COLO668 (cell line): ENCODE measurements around the gene RBP3.

Experiments used
- DNase-seq: peaks from one replicate; lab custom pipeline; 2025; ENCODE audit not compliant: unreplicated experiment; lab: John Stamatoyannopoulos, UW

RBP3 gene

DNA sequence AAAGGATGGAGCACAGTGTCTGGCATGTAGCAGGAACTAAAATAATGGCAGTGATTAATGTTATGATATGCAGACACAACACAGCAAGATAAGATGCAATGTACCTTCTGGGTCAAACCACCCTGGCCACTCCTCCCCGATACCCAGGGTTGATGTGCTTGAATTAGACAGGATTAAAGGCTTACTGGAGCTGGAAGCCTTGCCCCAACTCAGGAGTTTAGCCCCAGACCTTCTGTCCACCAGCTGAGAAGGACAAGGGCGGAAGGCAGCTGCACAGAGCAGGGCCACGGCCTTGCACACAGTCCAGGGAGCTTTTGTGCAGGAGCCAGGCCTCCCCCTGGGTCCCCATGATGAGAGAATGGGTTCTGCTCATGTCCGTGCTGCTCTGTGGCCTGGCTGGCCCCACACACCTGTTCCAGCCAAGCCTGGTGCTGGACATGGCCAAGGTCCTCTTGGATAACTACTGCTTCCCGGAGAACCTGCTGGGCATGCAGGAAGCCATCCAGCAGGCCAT, at the start of gene RBP3:
RBP3 (plus strand) TSS at position 226 of the 514 bp plus-strand sequence; CDS start at position 348, 122 bp downstream.
- no peak for DNase-seq

DNA sequence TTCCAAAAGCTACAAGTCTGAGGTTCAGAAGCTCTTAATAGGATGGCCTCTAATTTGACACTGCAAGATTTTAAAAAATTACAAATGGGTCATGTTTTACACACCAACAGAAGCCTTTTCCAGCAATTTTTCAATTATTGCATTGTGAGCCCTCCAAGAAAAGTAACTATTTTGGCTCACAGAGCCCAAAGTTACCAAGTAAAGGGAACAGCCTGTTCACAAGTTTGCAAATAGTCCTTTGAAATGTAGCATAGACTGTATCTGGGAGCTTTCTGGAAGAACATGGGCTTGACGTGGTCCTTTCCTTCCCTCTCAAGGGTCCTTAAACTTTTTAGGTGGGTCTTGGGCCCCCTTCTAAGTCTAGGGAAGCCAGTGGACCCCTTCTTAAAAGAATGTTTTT, 49.4 kb upstream of the RBP3 start:
- DNase-seq, result no peak

DNA sequence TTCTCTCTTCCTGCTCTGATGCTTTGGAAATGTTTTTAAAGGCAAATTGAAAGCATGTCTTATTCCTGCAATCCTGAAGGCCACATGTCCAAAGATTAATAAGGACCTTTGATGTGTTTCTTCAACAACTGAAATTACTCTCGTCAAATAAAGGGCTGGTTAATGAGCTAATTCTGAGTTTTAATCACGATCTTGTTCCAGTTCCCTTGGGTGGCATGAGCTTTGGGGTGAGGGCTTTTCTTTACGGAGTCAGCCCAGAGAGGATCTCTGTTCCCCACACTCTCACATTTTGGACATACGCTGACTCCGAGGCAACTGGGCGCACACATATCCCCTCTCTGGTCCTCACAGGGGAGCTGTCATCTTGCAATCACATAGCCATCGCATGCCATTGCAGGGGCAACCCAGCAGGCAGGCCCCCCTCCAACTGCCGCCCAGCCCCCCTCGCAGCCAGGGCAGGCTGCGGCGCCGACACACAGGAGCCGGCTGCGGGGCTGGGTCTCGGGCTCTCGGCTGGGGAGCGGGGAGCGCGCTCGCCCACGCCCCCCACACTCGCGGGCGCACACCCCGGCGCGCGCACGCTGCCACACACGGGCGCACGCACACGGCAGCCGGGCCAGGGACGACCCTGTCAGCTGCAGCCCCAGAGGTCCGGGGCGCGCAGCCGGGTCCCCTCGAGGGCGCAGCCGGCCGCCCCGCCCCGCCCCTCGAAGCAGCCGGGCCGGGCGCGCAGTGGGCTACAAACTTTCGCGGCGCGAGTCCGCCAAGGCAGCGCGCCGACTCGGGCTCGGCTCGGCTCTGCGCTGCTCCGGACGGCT, 48.3 kb upstream of the RBP3 start, which contains the start of gene GDF10:
GDF10 (plus strand) TSS at position 587 of the 818 bp plus-strand sequence. CDS start 455 bp downstream, outside the sequence.
- DNase-seq, result no peak

DNA sequence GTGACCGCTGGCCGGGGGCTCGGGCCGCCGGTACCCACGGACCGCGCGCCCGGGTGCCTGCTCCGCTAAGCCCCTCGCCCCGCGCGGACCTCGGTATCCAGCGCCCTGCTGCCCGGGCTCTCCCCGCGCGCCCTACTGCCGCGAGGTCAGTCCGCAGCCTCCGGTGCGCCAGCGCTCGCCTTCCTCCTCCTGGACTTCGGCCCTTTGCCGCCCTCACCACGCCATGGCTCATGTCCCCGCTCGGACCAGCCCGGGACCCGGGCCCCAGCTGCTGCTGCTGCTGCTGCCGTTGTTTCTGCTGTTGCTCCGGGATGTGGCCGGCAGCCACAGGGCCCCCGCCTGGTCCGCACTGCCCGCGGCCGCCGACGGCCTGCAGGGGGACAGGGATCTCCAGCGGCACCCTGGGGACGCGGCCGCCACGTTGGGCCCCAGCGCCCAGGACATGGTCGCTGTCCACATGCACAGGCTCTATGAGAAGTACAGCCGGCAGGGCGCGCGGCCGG, 47.7 kb upstream of the RBP3 start:
- DNase-seq, result no peak

DNA sequence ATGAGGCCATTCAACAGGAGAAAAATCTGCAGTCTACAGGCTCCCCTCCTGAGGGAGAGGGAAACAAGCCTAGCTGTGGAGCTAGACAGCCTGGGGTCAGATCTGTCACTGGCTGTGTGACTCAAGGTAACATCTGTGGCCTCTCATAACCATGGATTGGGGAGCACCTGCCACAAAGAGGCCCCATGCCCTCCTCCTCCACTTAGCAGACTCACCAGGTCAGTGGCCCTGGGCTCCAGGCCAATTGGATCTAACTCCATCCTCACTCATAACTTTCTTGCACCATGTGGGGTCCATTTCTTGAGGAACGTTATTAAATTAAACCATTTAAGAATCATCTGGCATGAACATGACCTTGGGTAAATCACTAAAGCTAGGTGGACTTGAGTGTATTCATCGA, 46.3 kb upstream of the RBP3 start:
- DNase-seq, result no peak

DNA sequence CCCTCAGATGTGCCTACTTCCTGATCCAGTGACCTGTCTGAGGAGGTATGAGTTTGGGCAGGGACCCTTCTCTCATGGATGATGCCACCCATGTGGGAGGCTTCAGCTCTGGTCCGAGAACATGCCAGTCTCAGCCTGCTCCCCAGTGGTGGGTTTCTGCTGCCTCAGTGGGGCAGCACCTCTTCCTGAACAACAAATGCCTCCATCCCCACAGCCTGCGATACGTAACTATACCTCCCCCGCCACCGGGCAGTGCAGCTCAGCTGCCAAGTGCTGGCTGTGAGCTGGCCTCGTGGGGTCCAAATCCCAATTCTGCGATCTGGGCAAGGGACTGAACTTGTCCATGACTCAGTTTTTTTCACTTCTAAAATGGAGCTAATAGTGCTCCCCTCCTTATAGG, 45.1 kb upstream of the RBP3 start:
- DNase-seq, result no peak

DNA sequence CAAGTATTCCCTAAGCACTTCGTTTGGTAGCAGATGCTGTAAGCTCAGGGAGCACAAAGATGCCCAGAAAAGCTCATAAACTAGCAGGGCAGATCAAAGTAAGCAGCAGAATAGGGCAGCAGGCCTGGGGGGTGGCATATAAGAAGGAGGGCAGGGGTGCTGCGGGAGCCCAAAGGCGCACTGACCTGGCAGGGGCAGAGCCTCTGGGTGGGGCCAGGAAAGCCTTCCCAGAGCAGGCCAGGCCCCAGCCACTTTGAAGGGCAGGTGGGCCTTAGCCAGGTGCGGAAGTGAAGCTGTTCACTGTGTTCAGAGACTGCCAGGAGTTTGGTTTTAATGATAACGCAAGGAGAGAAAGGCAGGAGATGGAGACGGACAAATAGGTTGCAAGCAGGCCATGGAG, 44.3 kb upstream of the RBP3 start:
- no peak for DNase-seq

DNA sequence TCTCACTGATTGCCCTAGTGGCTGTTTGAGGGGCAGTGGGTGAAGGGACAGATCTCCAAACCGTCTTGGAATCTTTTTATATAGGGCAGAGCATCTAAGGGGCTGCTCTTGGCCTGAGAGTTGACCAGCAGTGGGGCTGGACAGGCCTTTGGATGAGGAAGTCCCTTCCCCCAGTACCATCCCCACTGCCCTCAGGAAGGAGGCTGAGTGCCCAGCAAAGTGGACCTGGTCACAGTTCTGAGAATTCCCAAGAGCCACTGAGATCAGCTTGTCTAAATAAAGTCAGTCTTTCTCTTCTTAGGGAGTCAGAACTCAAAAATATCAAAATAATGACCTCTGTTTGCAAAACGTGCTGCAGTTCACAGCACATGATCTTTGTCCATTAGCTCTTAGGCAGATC, 42.6 kb upstream of the RBP3 start:
- no peak for DNase-seq

DNA sequence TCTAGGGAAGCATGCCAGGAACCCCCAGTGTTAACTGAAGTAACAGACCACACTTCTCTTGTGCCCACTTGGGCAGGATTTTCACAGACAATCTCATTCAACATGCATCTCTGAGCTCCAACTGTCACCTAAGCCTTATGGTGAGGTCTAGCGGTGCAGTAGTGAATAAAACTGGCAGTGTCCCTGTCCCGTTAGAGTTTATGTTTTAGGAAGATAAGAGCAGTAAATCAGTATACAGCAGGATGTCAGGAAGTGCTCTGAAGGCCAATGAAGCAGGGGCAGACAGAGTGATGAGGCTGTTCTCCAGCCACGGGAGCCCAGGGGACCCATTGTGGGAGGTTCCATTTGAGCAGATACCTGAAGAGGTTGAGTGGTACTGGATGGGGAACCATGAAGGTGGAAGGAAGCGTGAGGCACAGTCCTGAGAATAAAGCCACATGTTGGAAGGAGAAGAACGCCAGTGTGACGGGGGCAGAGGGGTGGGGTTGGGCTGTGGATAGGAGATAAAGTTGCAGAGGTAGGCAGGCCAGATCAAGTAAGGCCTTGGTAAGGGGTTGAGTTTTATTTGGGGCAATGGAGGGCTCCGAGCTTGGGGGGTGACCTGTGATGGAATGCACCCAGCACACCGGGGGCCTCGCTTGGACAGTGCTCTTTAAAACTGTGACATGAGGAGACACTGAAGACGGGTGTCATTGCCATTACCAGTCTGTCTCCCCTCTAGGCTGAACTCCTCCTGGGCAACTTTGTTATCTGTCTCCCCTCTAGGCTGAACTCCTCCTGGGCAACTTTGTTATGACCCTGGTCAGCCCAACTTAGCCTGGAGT, 41.6 kb upstream of the RBP3 start:
- DNase-seq, result no peak

DNA sequence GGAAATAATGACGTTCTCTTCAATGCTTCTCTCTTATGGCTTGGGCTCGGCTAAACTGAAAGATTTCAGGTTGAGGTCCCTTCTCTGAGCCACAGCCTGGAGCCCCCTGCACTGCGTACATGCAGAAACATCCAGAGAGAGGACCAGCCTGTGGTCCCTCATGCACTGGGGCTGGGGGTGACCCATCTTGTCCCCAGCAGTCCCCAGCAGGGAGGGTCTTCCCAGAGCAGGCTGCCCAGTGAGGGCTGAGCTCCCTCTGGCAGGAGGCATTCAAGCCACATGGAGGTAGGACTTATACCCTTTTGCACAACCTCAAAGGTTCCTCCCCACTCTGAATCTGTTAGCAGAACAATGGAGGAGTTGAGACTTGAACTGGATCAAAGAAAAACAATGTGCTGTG, 40.8 kb upstream of the RBP3 start:
- DNase-seq, result no peak

DNA sequence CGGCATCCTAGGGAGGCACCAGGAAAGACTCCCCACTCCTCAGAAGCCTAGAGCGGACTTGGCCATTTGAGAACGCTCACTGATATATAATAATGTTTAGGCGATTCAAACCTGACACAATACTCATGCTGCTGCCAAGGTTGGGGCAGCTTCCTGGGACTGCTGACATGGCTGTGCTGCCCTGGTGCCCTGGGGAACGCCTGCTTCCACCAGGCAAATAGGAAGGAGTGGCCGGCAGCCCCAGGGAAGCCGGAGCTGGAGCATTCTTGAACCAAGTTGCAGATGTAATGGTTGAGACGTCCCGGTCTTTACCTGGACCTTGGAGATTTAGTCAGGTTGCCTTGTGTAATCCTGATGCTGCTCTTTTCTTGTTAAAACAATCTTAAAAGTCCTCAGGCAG, 39.4 kb upstream of the RBP3 start:
- no peak for DNase-seq

DNA sequence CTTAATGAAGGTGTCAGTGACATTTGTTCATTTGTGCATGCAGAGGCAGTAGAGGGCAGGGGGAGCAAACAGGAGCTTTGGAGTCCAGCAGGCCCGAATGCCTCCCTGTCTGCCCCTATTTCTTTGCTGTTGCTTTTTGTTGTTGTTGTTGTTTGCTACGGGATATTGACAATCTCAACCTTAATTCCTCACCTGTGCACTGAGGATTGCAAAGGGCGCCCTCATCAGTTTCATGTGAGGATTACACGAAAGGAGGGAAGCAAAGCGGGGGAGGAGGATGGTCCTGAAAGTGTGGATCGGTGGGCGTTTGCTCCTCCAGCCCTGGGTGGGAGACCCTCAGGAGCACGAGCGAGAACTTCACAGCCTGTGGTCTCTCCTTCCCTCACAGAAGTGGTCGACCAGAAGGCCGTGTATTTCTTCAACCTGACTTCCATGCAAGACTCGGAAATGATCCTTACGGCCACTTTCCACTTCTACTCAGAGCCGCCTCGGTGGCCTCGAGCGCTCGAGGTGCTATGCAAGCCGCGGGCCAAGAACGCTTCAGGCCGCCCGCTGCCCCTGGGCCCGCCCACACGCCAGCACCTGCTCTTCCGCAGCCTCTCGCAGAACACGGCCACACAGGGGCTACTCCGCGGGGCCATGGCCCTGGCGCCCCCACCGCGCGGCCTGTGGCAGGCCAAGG, 38.6 kb upstream of the RBP3 start:
- DNase-seq, result no peak

DNA sequence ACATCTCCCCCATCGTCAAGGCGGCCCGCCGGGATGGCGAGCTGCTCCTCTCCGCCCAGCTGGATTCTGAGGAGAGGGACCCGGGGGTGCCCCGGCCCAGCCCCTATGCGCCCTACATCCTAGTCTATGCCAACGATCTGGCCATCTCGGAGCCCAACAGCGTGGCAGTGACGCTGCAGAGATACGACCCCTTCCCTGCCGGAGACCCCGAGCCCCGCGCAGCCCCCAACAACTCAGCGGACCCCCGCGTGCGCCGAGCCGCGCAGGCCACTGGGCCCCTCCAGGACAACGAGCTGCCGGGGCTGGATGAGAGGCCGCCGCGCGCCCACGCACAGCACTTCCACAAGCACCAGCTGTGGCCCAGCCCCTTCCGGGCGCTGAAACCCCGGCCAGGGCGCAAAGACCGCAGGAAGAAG, 38.1 kb upstream of the RBP3 start:
- no peak for DNase-seq

DNA sequence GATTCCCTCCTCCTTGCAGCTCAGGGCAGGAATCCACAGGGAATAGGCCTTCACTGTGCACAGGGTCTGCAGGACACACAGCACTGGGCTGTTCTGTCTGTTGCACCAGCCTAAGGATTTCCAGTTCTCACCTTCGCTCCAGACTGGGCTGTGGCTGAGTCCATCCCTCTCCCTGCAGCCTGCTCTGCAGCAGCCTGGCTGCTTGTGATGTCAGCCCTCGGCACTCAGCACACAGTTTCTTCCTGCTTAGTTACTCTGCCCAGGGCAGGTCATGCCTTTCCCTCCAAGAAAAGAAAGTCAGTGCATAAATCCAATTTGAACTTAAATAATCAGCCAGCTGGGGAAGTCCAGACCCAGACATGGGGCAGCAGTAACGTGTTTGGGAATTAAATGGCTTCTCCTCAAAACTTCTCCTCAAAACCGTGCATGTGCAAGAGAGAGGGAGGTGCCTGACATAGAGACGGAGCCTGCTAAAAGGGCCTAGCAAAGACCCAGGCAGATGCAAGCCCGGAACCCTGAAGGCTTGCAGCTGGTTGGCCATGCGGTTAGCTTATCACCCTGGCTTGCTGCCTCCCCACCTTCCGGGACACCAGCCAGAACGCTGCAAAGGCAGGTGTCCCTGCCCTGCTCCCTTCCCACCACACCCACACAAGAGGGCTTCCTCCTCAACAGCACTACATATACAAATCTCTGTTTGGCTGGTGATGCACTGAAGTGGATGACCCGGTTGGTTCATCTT, 36.8 kb upstream of the RBP3 start:
- peak; percentile 42 for DNase-seq

DNA sequence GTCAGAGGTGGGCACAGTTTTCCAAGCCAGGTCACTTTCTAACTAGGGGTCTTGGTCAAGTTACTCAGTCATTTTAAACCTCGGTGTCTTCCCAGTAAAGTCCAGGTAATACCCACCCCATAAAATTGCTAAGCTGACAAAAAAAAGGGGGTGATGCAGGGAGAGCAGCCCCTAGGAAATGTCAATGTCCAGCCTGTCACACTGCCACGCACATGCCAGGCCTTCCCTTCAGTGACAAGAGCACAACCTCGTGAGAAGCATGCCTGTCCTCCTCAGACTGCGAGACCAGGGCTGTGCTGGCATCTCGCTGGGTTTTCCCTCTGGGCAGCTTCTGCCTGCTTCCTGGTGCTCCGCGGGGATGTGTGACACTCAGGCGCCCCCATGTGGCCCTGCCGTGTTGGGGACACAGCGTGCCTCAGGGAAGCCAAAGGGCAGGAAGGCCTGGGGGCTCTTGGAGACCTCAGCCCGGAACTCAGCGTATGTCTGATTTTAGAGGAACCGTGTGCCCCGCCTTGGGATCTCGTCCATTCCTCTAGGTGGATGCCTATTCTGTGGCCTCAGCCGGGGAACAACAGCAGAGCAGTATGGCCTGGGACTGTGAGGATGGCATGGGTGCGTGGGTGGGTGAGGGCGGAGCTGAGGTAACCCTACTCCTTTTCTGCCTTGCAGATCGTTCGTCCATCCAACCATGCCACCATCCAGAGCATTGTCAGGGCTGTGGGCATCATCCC, 36.1 kb upstream of the RBP3 start:
- DNase-seq, result peak; percentile 66

DNA sequence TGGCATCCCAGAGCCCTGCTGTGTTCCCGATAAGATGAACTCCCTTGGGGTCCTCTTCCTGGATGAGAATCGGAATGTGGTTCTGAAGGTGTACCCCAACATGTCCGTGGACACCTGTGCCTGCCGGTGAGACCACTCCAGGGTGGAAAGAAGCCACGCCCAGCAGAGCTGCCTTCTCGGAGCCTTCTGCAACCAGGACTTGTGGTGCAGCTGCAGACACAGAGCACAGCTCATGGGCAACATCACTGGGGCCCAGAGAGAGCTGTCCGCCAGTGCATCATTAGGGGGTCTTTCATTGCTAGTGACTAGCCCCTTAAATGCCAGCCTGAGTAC, 35.5 kb upstream of the RBP3 start:
- no peak for DNase-seq

DNA sequence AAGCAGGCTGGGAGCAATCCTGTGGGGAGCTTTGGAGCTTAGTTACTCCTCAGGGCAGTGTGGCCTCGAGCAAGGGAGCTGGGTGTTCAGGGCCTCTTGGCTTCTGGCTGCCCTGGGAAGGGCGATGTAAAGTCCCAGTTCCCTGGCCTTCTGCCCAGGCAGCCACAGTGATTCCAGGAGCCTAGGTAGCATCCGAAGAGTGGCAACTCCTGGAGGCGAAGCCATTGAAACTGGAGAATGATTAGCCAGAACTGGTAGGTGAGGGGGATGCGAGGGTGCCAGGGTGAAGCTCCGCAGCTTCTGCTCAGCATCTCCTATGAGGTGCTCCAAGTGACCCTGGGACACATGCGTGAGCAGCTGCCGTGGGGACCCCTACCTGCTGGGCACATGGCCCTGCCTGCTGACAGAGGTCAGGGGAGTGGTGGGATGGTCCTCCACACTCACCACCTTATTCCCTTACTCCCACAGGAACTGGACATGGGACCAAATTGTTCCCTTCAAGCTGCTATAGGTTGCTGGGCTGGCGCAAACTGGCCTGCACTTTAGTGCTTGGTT, 33.7 kb upstream of the RBP3 start:
- no peak for DNase-seq

DNA sequence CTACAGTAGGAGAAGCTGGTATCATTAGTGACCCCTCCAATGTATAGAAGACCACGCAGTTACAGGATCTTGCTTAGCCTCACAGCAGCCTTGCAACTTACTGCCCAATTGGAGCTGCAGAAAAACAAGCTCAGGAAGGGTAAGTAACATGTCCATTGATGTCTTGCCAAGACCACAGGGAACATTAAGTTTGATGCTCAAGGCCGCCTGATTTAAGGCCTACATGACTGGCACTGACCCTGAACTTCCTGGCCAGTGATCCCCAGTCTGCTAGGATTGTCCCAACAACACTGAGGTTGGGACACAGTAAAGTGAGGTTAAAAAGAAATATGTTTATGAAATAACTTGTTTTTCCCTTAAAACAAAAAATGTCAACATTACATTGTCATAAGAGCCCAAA, 32.7 kb upstream of the RBP3 start:
- DNase-seq, result no peak

DNA sequence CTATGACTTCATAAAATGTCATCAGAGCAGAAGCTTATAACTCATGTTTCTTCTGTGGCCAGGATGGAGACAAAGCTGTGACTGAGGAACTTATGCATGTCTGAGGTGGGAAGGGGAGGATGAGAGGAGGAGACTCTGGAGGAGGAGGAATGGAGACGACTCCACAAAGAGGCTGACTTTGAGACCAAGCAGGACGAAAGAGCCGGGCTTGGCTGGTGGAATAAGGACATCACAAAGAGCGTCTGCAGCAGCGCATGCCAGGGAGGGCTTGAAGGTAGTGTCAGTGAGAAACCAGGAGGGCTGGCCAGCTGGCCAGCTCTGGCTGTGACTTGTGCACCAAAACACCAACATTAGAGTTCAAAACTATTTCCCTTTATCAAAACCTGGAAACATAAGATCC, 32.0 kb upstream of the RBP3 start:
- DNase-seq, result no peak

DNA sequence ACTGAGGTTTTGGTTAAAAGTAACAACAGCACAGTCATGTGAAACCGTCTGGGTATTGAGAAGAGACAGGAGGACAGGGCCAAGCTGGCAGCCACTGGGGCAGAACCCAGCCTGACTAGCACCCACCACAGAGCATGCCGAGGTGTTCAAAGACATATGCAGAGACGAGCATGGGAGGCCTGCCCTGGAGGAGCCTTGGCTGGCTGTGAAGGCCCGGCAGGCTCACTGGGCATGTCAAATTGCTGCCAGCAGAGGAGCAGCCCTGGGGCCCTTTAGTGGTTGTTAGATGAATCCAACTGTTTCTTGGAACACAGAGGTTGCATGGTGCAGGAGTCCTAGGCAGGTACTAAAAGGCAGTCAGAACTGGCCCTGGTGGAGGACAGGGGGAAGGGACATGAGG, 30.9 kb upstream of the RBP3 start:
- DNase-seq, result no peak
